A549 (cell line): ENCODE data around the gene LRGUK. TPM values are rescaled to one million over a fixed set of nuclear protein-coding genes. Genes with fewer than 3 reads are reported as not detected.
A peak's percentile ranks its signal among the peaks of the same experiment; 100 is the strongest.

Source experiments
- ATAC-seq, 2 experiments: fragments of 200-7000 bp in 1 of 2; fragments of >200 bp in 1 of 2; cut with Nextera tagmentation in 1 of 2; cut with Tn5 transposase in 1 of 2; 3 replicates each; pipeline versions ENCODE4 v1.8.0 to v1.9.1; 2018 to 2020; ENCODE audit warnings: mild to moderate bottlenecking in 1 of 2, moderate library complexity in 1 of 2
- CTCF ChIA-PET: fragments of 300-600 bp; sonication (Branson Sonifier 250); formaldehyde crosslinking; extraction: SDS; loops from one replicate; lab custom pipeline; 2021; ENCODE audit warnings: antibody characterized with exemption, inconsistent platforms; lab: Yijun Ruan, JAX
- POLR2A ChIA-PET: fragments of 350-600 bp; formaldehyde crosslinking; extraction: SDS; loops from one replicate; lab custom pipeline; 2021; ENCODE audit warnings: antibody characterized with exemption, inconsistent platforms; lab: Yijun Ruan, JAX
- DNase-seq, 2 experiments: peaks; one replicate each; pipeline versions ENCODE4 v3.0.0 to v3.0.0-alpha.2; 2011 to 2016; ENCODE audit warnings: low read depth in 1 of 2, low spot score in 1 of 2
- FAIRE-seq: peaks from 2 replicates; lab custom pipeline; 2011; peaks lifted over from hg19 to GRCh38; lab: Jason Lieb, UNC
- H3K27ac ChIP-seq, 2 experiments: fragments of >200 bp; sonication (Bioruptor Twin); formaldehyde crosslinking; 3 replicates each; pipeline ENCODE4 v1.5.1; 2016 to 2017
- H3K4me1 ChIP-seq: fragments of >200 bp; sonication (Bioruptor Twin); formaldehyde crosslinking; 3 replicates; pipeline ENCODE4 v1.6.1; 2016
- H3K4me2 ChIP-seq: fragments of >200 bp; sonication (Bioruptor Twin); formaldehyde crosslinking; 3 replicates; pipeline ENCODE4 v1.6.1; 2016
- H3K4me3 ChIP-seq: fragments of >200 bp; sonication (Bioruptor Twin); formaldehyde crosslinking; 3 replicates; pipeline ENCODE4 v1.5.1; 2016
- H3K9me3 ChIP-seq: fragments of >200 bp; sonication (Bioruptor Twin); formaldehyde crosslinking; 3 replicates; pipeline ENCODE4 v1.6.1; 2016
- CBX8 ChIP-seq: fragments of 200-600 bp; sonication (generic); IDR thresholded peaks from 2 replicates; pipeline ENCODE4 v1.6.1; 2016
- EHF ChIP-seq: fragments of 250-450 bp; sonication (Bioruptor Pico); IDR thresholded peaks from 2 replicates; pipeline ENCODE4 v1.5.0; 2020; ENCODE audit warnings: mild to moderate bottlenecking
- EP300 ChIP-seq, 2 experiments: fragments of >200 bp; sonication (Bioruptor Twin); formaldehyde crosslinking; IDR thresholded peaks; 2 replicates in 1 of 2; 3 replicates in 1 of 2; pipeline ENCODE4 v1.6.1; 2016 to 2017
- FOSL2 ChIP-seq, 2 experiments: fragments of 450-650 bp in 1 of 2; fragments of >200 bp in 1 of 2; sonication (Bioruptor Twin) in 1 of 2; formaldehyde crosslinking; IDR thresholded peaks; 2 replicates each; pipeline versions ENCODE4 v1.5.0 to v1.6.1; 2016 to 2020; ENCODE audit warnings: mild to moderate bottlenecking in 1 of 2, moderate library complexity in 1 of 2
- GATA3 ChIP-seq: IDR thresholded peaks from 2 replicates; pipeline ENCODE4 v1.6.1; 2012; ENCODE audit warnings: borderline replicate concordance
- HDAC2 ChIP-seq: fragments of 200-600 bp; sonication (generic); IDR thresholded peaks from 2 replicates; pipeline ENCODE4 v1.6.1; 2016
- HOXB13 ChIP-seq: fragments of 250-450 bp; sonication (Bioruptor Pico); IDR thresholded peaks from 2 replicates; pipeline ENCODE4 v1.5.0; 2020; ENCODE audit warnings: low read depth, mild to moderate bottlenecking, moderate library complexity
- JUNB ChIP-seq: fragments of >200 bp; sonication (Bioruptor Twin); formaldehyde crosslinking; IDR thresholded peaks from 2 replicates; pipeline ENCODE4 v1.6.1; 2016
- MAX ChIP-seq: IDR thresholded peaks from 2 replicates; pipeline ENCODE4 v1.6.1; 2012
- MYC ChIP-seq: IDR thresholded peaks from 2 replicates; pipeline ENCODE4 v1.6.1; 2012; ENCODE audit warnings: mild to moderate bottlenecking, inconsistent platforms, low read length, improper control_type of control experiment, borderline replicate concordance
- NR3C1 ChIP-seq: fragments of >200 bp; sonication (Bioruptor Twin); formaldehyde crosslinking; IDR thresholded peaks from 3 replicates; pipeline ENCODE4 v1.6.1; 2017
- PHF8 ChIP-seq: fragments of 200-600 bp; sonication (generic); IDR thresholded peaks from 2 replicates; pipeline ENCODE4 v1.6.1; 2016; ENCODE audit warnings: low read depth, mild to moderate bottlenecking, antibody characterized with exemption, moderate library complexity, borderline replicate concordance
- RAD21 ChIP-seq, 2 experiments: fragments of >200 bp in 1 of 2; sonication (Bioruptor Twin) in 1 of 2; formaldehyde crosslinking in 1 of 2; IDR thresholded peaks in 1 of 2; conservative IDR thresholded peaks in 1 of 2; 2 replicates in 1 of 2; 3 replicates in 1 of 2; pipeline ENCODE4 v1.6.1; 2012 to 2018; ENCODE audit warnings: inconsistent platforms in 1 of 2
- RARB ChIP-seq: fragments of 250-450 bp; sonication (Bioruptor Pico); IDR thresholded peaks from 2 replicates; pipeline ENCODE4 v1.8.0; 2021; ENCODE audit warnings: mild to moderate bottlenecking, moderate library complexity
- SMC3 ChIP-seq: fragments of >200 bp; sonication (Bioruptor Twin); formaldehyde crosslinking; IDR thresholded peaks from 3 replicates; pipeline ENCODE4 v1.6.1; 2018; ENCODE audit warnings: inconsistent platforms
- SREBF2 ChIP-seq: fragments of 450-650 bp; IDR thresholded peaks from 2 replicates; pipeline ENCODE4 v1.6.1; 2014; ENCODE audit warnings: mild to moderate bottlenecking, moderate library complexity
- ZC3H11A ChIP-seq: fragments of 450-650 bp; IDR thresholded peaks from 2 replicates; pipeline ENCODE4 v1.6.1; 2014; ENCODE audit warnings: antibody characterized with exemption, mild to moderate bottlenecking
- ZFP36 ChIP-seq: fragments of 450-650 bp; IDR thresholded peaks from 2 replicates; pipeline ENCODE4 v1.6.1; 2014; ENCODE audit warnings: borderline replicate concordance; ENCODE audit not compliant: partially characterized antibody
- ZNF302 ChIP-seq: fragments of 250-450 bp; sonication (Bioruptor Pico); IDR thresholded peaks from 2 replicates; pipeline ENCODE4 v1.9.0; 2021; ENCODE audit warnings: inconsistent platforms, mild to moderate bottlenecking, moderate library complexity
- ZSCAN20 ChIP-seq: fragments of 250-450 bp; sonication (Bioruptor Pico); IDR thresholded peaks from 2 replicates; pipeline ENCODE4 v1.8.0; 2022; ENCODE audit warnings: mild to moderate bottlenecking, moderate library complexity
- WGBS: methylation state at CpG from one replicate; pipeline ENCODE4 v1.1.6; 2017; ENCODE audit errors: missing lambda C conversion rate; 5-methylcytosine and 5-hydroxymethylcytosine counted together
- polyA plus RNA-seq, 4 experiments: library from polyadenylated mRNA; depleted of rRNA in 3 of 4; stranded (reverse); fragments of >200 nt; fragmentation: RNase III in 1 of 4; extraction: RNeasy Plus Mini Kit Qiagen cat#74134 plus additional on column Dnase treatment in 1 of 4; gene quantifications; 2 replicates in 3 of 4; 3 replicates in 1 of 4; pipeline ENCODE4 v1.2.3, GENCODE V29; 2011 to 2017
- TF ChIP-seq, protein P1 (sequence below): fragments of >200 bp; sonication (Bioruptor Twin); formaldehyde crosslinking; IDR thresholded peaks from 2 replicates; pipeline ENCODE4 v1.6.1; 2016
- TF ChIP-seq, protein P2 (sequence below): fragments of >200 bp; sonication (Bioruptor Twin); formaldehyde crosslinking; IDR thresholded peaks from 3 replicates; pipeline ENCODE4 v1.6.1; 2016
- TF ChIP-seq, protein P3 (sequence below): fragments of >200 bp; sonication (Bioruptor Twin); formaldehyde crosslinking; IDR thresholded peaks from 3 replicates; pipeline ENCODE4 v1.5.1; 2016
- TF ChIP-seq, protein P4 (sequence below): IDR thresholded peaks from 2 replicates; pipeline ENCODE4 v1.6.1; 2012; ENCODE audit warnings: low read depth, borderline replicate concordance
- TF ChIP-seq, protein P5 (sequence below): fragments of 200-600 bp; sonication (generic); IDR thresholded peaks from 2 replicates; pipeline ENCODE4 v1.6.1; 2016; ENCODE audit warnings: antibody characterized with exemption, mild to moderate bottlenecking, moderate library complexity

The LRGUK gene
- polyA plus RNA-seq, 2 of the 4 experiments (the other 2 are of a cell fraction): 0.28 to 0.32 TPM

DNA sequence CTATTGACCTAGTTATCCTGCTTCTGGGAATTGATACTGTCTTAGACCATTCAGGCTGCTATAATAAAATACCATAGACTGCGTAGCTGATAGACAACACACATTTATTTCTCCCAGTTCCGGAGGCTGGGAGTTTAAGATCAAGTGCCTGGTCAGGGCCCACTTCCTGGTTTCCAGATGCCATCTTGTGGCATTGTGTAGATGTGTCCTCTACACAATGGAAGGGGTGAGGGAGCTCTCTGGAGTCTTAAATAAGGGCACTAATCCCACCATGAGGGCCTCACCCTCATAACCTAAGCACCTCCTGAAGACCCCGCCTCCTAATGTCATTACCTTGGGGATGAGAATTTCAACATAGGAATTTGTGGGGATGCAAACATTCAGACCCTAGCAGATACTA lies 127.2 kb downstream of the LRGUK start:
- CTCF ChIA-PET: interaction anchor here (0.6 to 1.4 kb wide), 4 partner anchors 41 to 114 kb away, joined by 3 to 6 read pairs (median 4); no protein-coding TSS in a partner anchor
- peak in 1 of 2 experiments; percentile 61 for DNase-seq
- WGBS: 82% methylated on average over 3 of the region's 3 CpGs
- Histone ChIP-seq H3K27ac (no peak overlapping the region), H3K4me1 (no peaks in the 10 kb centered on the region), H3K9me3 (peaks cover 3% of the 10 kb centered on the region; the same call in 1 of the 3 replicates), H3K4me3 (no peak overlapping the region), H3K4me2 (no peak overlapping the region)
- no peak for TF ChIP-seq SREBF2
- TF ChIP-seq, protein P1, sequence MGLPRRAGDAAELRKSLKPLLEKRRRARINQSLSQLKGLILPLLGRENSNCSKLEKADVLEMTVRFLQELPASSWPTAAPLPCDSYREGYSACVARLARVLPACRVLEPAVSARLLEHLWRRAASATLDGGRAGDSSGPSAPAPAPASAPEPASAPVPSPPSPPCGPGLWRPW: no peak
- 0 out of 3 replicates have a peak, but pooled peaks have one; percentile 28 for TF ChIP-seq SMC3
- TF ChIP-seq CBX8: no peak
- TF ChIP-seq, protein P2, sequence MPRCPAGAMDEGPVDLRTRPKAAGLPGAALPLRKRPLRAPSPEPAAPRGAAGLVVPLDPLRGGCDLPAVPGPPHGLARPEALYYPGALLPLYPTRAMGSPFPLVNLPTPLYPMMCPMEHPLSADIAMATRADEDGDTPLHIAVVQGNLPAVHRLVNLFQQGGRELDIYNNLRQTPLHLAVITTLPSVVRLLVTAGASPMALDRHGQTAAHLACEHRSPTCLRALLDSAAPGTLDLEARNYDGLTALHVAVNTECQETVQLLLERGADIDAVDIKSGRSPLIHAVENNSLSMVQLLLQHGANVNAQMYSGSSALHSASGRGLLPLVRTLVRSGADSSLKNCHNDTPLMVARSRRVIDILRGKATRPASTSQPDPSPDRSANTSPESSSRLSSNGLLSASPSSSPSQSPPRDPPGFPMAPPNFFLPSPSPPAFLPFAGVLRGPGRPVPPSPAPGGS: no peak
- no peak for TF ChIP-seq EP300 (IDR thresholded peaks at IDR 0.05)
- TF ChIP-seq, protein P3, sequence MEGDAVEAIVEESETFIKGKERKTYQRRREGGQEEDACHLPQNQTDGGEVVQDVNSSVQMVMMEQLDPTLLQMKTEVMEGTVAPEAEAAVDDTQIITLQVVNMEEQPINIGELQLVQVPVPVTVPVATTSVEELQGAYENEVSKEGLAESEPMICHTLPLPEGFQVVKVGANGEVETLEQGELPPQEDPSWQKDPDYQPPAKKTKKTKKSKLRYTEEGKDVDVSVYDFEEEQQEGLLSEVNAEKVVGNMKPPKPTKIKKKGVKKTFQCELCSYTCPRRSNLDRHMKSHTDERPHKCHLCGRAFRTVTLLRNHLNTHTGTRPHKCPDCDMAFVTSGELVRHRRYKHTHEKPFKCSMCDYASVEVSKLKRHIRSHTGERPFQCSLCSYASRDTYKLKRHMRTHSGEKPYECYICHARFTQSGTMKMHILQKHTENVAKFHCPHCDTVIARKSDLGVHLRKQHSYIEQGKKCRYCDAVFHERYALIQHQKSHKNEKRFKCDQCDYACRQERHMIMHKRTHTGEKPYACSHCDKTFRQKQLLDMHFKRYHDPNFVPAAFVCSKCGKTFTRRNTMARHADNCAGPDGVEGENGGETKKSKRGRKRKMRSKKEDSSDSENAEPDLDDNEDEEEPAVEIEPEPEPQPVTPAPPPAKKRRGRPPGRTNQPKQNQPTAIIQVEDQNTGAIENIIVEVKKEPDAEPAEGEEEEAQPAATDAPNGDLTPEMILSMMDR: peak; percentile 28; the same call in 2 of the 3 replicates
- no peak for TF ChIP-seq RARB (CRISPR knock-in tag)
- TF ChIP-seq GATA3: no peak
- TF ChIP-seq ZNF302 (CRISPR knock-in tag): no peak
- no peak for TF ChIP-seq PHF8
- TF ChIP-seq HOXB13 (CRISPR knock-in tag): no peak
- no peak for TF ChIP-seq JUNB
- TF ChIP-seq NR3C1: no peak
- peak; percentile 59 to 61 for TF ChIP-seq RAD21 (conservative IDR thresholded peaks at IDR 0.05 in 1 of 2, IDR thresholded peaks at IDR 0.05 in 1 of 2)
- no peak for TF ChIP-seq ZC3H11A
- TF ChIP-seq ZFP36: no peak
- no peak for TF ChIP-seq HDAC2
- TF ChIP-seq MAX: no peak
- TF ChIP-seq, protein P4, sequence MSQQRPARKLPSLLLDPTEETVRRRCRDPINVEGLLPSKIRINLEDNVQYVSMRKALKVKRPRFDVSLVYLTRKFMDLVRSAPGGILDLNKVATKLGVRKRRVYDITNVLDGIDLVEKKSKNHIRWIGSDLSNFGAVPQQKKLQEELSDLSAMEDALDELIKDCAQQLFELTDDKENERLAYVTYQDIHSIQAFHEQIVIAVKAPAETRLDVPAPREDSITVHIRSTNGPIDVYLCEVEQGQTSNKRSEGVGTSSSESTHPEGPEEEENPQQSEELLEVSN: no peak
- TF ChIP-seq ZSCAN20: no peak
- TF ChIP-seq, protein P5, sequence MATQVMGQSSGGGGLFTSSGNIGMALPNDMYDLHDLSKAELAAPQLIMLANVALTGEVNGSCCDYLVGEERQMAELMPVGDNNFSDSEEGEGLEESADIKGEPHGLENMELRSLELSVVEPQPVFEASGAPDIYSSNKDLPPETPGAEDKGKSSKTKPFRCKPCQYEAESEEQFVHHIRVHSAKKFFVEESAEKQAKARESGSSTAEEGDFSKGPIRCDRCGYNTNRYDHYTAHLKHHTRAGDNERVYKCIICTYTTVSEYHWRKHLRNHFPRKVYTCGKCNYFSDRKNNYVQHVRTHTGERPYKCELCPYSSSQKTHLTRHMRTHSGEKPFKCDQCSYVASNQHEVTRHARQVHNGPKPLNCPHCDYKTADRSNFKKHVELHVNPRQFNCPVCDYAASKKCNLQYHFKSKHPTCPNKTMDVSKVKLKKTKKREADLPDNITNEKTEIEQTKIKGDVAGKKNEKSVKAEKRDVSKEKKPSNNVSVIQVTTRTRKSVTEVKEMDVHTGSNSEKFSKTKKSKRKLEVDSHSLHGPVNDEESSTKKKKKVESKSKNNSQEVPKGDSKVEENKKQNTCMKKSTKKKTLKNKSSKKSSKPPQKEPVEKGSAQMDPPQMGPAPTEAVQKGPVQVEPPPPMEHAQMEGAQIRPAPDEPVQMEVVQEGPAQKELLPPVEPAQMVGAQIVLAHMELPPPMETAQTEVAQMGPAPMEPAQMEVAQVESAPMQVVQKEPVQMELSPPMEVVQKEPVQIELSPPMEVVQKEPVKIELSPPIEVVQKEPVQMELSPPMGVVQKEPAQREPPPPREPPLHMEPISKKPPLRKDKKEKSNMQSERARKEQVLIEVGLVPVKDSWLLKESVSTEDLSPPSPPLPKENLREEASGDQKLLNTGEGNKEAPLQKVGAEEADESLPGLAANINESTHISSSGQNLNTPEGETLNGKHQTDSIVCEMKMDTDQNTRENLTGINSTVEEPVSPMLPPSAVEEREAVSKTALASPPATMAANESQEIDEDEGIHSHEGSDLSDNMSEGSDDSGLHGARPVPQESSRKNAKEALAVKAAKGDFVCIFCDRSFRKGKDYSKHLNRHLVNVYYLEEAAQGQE: no peak
- TF ChIP-seq EHF (CRISPR knock-in tag): no peak
- no peak for TF ChIP-seq MYC
- TF ChIP-seq FOSL2 (IDR thresholded peaks at IDR 0.05): no peak
- TF ChIP-seq FOSL2 (CRISPR knock-in tag; IDR thresholded peaks at IDR 0.05): no peak
- no peak for FAIRE-seq
- POLR2A ChIA-PET: no interaction called here
- ATAC-seq: peak in 1 of 2 experiments; percentile 71; a peak in 3 of 6 replicates
